NCI-H2029 treated with DMSO at 0.1 percent for 48 hours (cell line): ENCODE results near the gene SDK1.

ENCODE experiments used
- DNase-seq: peaks from one replicate; lab custom pipeline; 2025; lab: John Stamatoyannopoulos, UW

SDK1 gene

DNA sequence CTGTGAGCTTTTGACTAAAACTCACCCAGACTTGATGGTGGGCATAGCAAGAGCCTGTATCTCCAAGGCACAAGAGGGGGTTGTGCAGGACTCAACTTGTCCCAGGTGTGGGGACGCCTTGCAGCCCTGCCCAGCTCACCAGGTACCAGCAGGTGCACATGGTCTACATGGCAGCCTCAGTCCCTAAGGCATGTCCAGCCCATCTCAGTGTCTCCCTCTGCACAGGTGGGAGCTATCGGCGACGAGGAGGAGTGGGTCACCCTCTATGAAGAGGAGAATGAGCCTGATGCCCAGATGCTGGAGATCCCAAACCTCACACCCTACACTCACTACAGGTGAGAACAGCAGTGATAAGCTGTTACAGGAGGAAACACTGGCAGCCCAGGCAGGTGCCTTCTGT is 809.4 kb downstream of the SDK1 start:
- DNase-seq: no peak

GRCh38 chr7:4111166-4111565 is 810.1 kb downstream of the SDK1 start:
- no peak for DNase-seq

DNA sequence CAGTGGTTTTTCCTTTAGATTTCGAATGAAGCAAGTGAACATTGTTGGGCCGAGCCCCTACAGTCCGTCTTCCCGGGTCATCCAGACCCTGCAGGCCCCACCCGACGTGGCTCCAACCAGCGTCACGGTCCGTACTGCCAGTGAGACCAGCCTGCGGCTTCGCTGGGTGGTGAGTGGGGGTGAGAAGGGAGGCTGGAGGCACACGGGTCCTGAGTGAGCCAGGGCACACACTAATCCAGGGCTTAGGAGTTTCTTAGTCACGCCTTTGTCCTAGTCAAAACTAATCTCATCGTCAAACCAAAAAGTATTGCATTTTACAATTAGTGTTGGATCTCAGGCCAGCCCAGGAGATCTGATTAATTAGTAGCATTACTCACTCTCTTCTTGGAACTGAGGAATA is 812.2 kb downstream of the SDK1 start:
- DNase-seq: no peak

DNA sequence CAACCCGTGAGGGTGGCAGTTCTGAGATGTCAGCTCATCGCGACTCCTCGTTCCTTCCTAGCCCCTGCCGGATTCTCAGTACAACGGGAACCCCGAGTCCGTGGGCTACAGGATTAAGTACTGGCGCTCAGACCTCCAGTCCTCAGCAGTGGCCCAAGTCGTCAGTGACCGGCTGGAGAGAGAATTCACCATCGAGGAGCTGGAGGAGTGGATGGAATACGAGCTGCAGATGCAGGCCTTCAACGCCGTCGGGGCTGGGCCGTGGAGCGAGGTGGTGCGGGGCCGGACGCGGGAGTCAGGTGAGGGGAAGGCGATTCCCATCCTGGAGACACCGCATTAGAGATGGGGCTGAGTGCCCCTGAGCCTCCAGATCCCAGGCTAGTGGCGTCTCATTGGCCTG is 812.9 kb downstream of the SDK1 start:
- DNase-seq: no peak

DNA sequence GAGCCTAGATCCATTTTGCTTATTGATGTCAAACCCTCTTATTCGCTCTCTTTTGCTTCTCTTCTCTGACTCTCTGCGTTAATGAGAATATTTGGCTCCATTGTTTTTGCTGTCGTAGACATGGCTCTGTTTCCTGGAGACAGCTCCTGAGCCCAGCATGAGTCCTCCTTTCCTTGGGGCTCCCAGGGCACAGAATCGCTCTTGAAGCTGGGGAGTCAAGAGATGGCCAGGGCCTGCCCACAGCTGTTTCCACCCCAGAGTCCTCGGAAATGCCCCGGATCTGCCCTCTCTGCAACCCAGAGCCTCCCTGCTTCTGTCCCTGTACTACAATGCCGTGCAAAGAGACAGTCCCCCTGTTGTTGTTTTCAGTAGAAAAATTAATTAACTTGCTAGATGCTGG is 814.4 kb downstream of the SDK1 start:
- DNase-seq: no peak

GRCh38 chr7:4115941-4116610 is 815.0 kb downstream of the SDK1 start:
- no peak for DNase-seq

DNA sequence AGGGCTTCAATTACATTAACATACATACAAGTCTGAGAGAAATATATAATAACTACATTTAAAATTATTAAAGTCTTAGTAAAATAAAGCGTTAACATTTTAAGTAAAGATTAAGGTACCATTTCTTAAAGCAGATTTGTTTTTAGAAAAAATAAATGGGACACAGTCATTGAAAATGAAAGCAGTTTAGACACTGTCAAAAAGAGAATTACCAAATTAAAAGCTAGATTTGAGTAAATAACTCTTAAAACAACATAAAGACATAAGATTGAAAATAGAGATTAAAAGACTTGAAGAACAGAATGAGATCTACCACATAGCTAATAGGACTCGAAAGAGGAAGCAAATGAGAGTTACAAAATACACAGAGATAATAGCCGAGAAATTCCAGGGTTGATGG is 818.8 kb downstream of the SDK1 start:
- DNase-seq: no peak

- no peak for DNase-seq
Observed at GRCh38 chr7:4123346-4123745, 822.3 kb downstream of the SDK1 start.

- no peak for DNase-seq
Observed at GRCh38 chr7:4123823-4124222, 822.8 kb downstream of the SDK1 start.

DNA sequence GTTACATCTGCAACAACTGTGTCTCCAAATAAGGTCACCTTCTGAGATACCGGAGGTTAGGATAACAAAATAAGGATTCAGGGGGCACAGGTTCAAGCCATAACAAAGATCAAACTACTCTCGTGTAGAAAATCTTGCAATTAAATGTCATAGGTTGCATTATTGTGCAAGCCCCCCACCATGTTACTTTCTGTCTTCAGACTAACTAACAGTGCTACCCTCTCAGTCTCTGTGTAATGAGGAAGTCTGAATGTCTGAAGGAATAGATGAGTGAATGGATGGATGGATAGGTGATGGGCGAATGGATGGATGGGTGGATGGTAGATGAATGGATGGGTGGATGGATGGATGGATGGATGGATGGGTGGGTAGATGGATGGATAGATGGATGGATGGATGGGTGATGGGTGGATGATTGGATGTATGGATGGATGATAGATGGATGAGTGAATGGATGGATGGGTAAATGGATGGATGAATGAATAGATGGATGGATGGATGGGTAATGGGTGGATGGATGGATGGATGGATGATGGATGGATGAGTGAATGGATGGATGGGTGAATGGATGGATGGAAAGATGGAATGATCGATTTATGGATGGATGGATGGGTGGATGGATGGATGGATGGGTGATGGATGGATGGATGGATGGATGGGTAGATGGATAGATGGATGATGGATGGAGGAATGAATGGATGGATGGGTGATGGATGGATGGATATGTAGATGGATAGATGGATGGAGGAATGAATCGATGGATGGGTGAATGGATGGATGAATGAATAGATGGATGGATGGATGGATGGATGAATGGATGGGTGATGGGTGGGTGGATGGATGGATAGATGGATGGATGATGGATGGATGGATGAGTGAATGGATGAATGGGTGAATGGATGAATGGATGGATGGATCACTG is 823.8 kb downstream of the SDK1 start:
- DNase-seq: no peak

- DNase-seq: no peak
Observed at GRCh38 chr7:4127909-4128560, 827.0 kb downstream of the SDK1 start.

GRCh38 chr7:4129481-4130122 is 828.5 kb downstream of the SDK1 start:
- DNase-seq: no peak

- DNase-seq: no peak
Observed at GRCh38 chr7:4131063-4131462, 830.0 kb downstream of the SDK1 start.

GRCh38 chr7:4132221-4132620 is 831.2 kb downstream of the SDK1 start:
- DNase-seq: no peak

DNA sequence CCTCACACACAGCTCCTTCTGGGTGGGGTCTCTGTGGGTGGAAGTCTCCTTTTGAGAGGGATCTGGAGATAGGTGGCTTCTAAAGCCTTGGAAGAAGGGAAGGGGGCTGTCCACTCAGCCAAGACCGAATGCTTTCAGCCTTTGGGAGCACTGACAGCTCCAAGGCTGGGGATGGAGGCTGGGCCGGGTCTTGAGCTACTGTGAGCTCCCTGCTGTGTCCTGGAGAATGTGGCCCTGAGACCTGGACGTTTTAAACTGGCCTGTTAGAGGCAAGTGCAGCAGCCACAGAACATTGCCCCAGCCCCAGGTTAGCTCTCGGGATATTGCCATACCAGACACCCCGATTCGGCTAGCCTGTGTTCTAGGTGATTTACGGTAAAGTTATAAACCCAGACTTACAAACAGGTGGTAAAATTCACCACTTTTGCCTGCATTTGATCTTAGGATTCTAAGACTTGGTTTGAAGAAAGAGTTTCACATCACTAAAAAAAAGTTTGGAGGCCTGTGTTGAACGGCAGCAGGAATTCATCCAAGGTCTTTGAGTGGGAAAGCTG is 832.5 kb downstream of the SDK1 start:
- no peak for DNase-seq

DNA sequence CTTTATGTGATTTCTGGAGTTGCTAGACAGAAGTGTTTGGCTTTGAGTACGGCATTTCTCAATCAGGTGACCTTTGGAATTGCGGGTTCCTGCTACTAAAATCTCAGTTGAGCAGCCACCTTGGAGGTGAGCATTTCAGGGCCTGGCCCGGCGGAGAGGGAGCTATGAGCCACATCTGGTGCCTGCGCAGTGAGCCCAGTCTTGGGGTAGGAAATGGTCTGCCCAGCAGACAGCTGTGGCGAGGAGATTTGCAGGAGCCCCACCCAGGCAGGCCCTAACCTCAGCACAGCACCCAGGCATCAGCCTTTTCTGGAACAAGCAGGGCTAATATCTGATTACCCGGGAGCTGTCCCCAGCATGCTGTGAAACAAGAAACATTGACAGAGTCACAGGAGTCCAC is 833.2 kb downstream of the SDK1 start:
- DNase-seq: no peak

DNA sequence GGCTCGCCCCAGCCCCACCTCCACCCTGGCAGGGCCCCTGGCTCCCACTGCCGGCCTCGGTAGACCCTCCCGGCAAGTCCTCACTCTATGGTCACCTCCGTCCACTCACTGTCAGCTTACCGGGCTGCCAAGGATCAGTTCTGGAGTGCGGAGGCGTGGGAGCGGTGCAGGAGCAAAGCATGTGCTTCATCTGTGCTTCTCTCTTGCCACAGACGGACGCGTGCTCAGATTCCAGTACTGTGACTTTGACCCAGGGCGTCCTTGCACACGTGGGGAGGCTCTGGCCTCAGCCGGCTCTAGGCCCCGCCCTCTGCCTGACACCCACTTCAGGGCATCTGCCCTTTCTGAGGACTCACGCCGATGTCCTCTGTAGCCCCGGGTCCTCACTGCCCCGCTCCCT is 833.6 kb downstream of the SDK1 start:
- DNase-seq: no peak

- DNase-seq: no peak
Observed at GRCh38 chr7:4135301-4135700, 834.2 kb downstream of the SDK1 start.

GRCh38 chr7:4136036-4136435 is 835.0 kb downstream of the SDK1 start:
- no peak for DNase-seq

DNA sequence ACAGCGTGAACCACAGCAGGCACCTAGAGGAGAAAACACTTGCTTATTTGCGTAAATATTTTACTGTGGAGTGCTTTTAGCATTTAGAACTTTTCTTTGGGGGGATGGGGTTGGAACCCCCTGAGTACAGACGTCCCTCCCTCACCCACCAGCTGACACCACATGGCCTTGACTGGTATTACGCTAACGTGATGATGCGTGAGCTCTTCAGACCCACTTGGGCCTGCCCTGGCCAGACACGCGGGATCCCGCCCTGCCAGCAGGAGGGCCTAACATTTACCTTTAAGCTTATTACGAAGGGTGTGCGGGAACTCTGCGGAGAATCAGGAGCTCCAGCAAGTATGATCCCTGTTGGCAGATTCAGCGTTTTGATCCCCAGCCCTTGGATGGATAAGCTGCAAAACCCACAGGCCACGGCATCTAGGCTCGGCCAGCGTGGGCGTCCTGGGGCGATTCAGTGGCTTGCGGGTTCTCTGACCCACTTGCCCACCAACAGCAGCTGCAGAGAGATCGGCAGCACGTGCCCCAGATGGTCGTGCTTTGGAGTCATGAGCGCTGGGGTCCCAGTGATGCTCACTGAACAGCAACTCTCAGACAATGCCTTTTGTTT is 835.6 kb downstream of the SDK1 start:
- no peak for DNase-seq

GRCh38 chr7:4137552-4137951 is 836.5 kb downstream of the SDK1 start:
- no peak for DNase-seq

GRCh38 chr7:4138866-4139265 is 837.8 kb downstream of the SDK1 start:
- no peak for DNase-seq
